SK-N-SH (cell line): ENCODE results near the gene SMPD2. TPM values are rescaled to one million over a fixed set of nuclear protein-coding genes. Genes with fewer than 3 reads are reported as not detected.

Experiments
- CTCF ChIA-PET: fragments of 300-600, 350-600 bp; formaldehyde crosslinking; extraction: SDS; loops from one replicate; lab custom pipeline; 2021; lab: Yijun Ruan, JAX
- POLR2A ChIA-PET: fragments of 350-600 bp; sonication (Branson Sonifier 250); formaldehyde crosslinking; extraction: SDS; loops from one replicate; lab custom pipeline; 2020; ENCODE audit warnings: antibody characterized with exemption, inconsistent platforms; lab: Yijun Ruan, JAX
- DNase-seq: peaks from one replicate; pipeline ENCODE4 v3.0.0; 2012
- H2AFZ ChIP-seq: fragments of 200-600 bp; sonication (generic); 2 replicates; pipeline ENCODE4 v1.8.1; 2016; ENCODE audit warnings: antibody characterized with exemption, mild to moderate bottlenecking, low read depth
- H3F3A ChIP-seq: fragments of 200-600 bp; sonication (generic); replicated peaks from 2 replicates; pipeline ENCODE3; 2016; ENCODE audit warnings: antibody characterized with exemption, mild to moderate bottlenecking; ENCODE audit not compliant: insufficient read depth
- H3K27ac ChIP-seq, 2 experiments: fragments of 200-500 bp in 1 of 2; fragments of 200-600 bp in 1 of 2; sonication (Bioruptor generic) in 1 of 2; sonication (generic), shearing (Covaris generic) in 1 of 2; 2 replicates each; pipeline versions ENCODE4 v1.5.1 to v1.6.1; 2014 to 2016; ENCODE audit warnings: low read depth in 2 of 2, inconsistent platforms in 1 of 2, low read length in 1 of 2, mild to moderate bottlenecking in 1 of 2, mixed read lengths in 1 of 2
- H3K27me3 ChIP-seq: fragments of 200-600 bp; sonication (generic), shearing (Covaris generic); 2 replicates; pipeline ENCODE4 v1.6.1; 2016; ENCODE audit warnings: mixed run types; ENCODE audit not compliant: insufficient read depth
- H3K36me3 ChIP-seq, 2 experiments: fragments of 200-500 bp in 1 of 2; fragments of 200-600 bp in 1 of 2; sonication (Bioruptor generic) in 1 of 2; sonication (generic) in 1 of 2; replicated peaks in 1 of 2; 2 replicates each; pipeline versions ENCODE3 to v1.5.1; 2014 to 2016; ENCODE audit warnings: low read length in 1 of 2, mild to moderate bottlenecking in 1 of 2; ENCODE audit not compliant: insufficient read depth in 2 of 2, control insufficient read depth in 1 of 2
- H3K4me1 ChIP-seq, 2 experiments: fragments of 200-500 bp in 1 of 2; fragments of 200-600 bp in 1 of 2; sonication (Bioruptor generic) in 1 of 2; sonication (generic), shearing (Covaris generic) in 1 of 2; 2 replicates each; pipeline versions ENCODE4 v1.5.1 to v1.6.1; 2014 to 2016; ENCODE audit warnings: low read depth in 1 of 2, low read length in 1 of 2, mixed run types in 1 of 2; ENCODE audit not compliant: insufficient read depth in 2 of 2, control insufficient read depth in 1 of 2
- H3K4me2 ChIP-seq: fragments of 200-600 bp; sonication (generic), shearing (Covaris generic); 2 replicates; pipeline ENCODE4 v1.6.1; 2017; ENCODE audit warnings: mixed run types
- H3K4me3 ChIP-seq, 2 experiments: fragments of 200-500 bp in 1 of 2; fragments of 200-600 bp in 1 of 2; sonication (Bioruptor generic) in 1 of 2; sonication (generic), shearing (Covaris generic) in 1 of 2; 2 replicates each; pipeline versions ENCODE4 v1.5.1 to v1.8.1; 2014 to 2016; ENCODE audit warnings: low read depth in 2 of 2, inconsistent platforms in 1 of 2, low read length in 1 of 2, mild to moderate bottlenecking in 1 of 2, mixed read lengths in 1 of 2, moderate library complexity in 1 of 2
- H3K79me2 ChIP-seq: fragments of 200-600 bp; sonication (generic); 2 replicates; pipeline ENCODE4 v1.8.1; 2017; ENCODE audit warnings: mild to moderate bottlenecking; ENCODE audit not compliant: insufficient read depth
- H3K9ac ChIP-seq: fragments of 200-600 bp; sonication (generic); 2 replicates; pipeline ENCODE4 v1.6.1; 2017; ENCODE audit warnings: mixed run types
- H3K9me2 ChIP-seq: fragments of 200-600 bp; sonication (generic); 2 replicates; pipeline ENCODE4 v1.6.1; 2017; ENCODE audit warnings: mixed run types
- H3K9me3 ChIP-seq: fragments of 200-600 bp; sonication (generic); 2 replicates; pipeline ENCODE4 v1.6.1; 2017; ENCODE audit warnings: mixed run types, mild to moderate bottlenecking, moderate library complexity
- H4K20me1 ChIP-seq: fragments of 200-600 bp; sonication (generic); 2 replicates; pipeline ENCODE4 v1.6.1; 2017; ENCODE audit warnings: mild to moderate bottlenecking, mixed run types; ENCODE audit not compliant: insufficient read depth
- FOXM1 ChIP-seq: IDR thresholded peaks from 2 replicates; pipeline ENCODE4 v1.4.0; 2012; ENCODE audit warnings: low read depth, mild to moderate bottlenecking
- MAX ChIP-seq: IDR thresholded peaks from 2 replicates; pipeline ENCODE4 v1.4.0; 2012; ENCODE audit warnings: low read depth
- PBX3 ChIP-seq: IDR thresholded peaks from 2 replicates; pipeline ENCODE4; 2012
- RCOR1 ChIP-seq: fragments of 150-350 bp; IDR thresholded peaks from 2 replicates; pipeline ENCODE4 v1.6.1; 2017; ENCODE audit warnings: antibody characterized with exemption, low read length
- REST ChIP-seq: IDR thresholded peaks from 2 replicates; pipeline ENCODE4 v1.6.1; 2012; ENCODE audit warnings: mild to moderate bottlenecking, low read depth, low read length, moderate library complexity
- polyA plus RNA-seq, 3 experiments: library from polyadenylated mRNA; depleted of rRNA; stranded (reverse); fragments of >200 nt; gene quantifications; 2 replicates each; pipeline ENCODE4 v1.2.3, GENCODE V29; 2012
- TF ChIP-seq, protein P1 (sequence below): fragments of 150-350 bp; IDR thresholded peaks from 2 replicates; pipeline ENCODE4 v1.6.1; 2017; ENCODE audit warnings: antibody characterized with exemption, low read length, low read depth, borderline replicate concordance

Gene SMPD2
- polyA plus RNA-seq, 1 of the 3 experiments (the other 2 are of a cell fraction) = 9.7 TPM

DNA sequence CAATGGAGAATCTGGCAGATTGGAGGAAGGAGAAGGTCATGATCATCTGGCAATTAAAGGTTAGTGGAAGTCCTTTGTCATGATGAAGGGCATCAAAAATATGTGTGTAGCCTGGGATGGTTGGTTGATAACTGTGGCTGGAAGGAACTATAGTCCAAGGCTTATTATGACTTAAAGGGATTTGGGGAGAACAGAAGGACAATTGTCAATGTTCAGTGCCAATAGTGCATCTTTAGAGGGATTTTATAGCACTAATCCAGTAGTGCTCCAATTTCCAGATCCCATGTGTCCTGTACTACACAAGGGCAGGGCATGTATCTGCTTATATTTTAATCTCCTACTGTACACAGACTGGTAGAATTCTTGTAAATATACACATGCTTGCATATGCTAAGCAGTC lies 47.5 kb downstream of the SMPD2 start:
- ChIA-PET POLR2A (no interaction called here), CTCF (no interaction called here)

More for the DNA sequence above, 47.5 kb downstream of the SMPD2 start:
- H3K4me3 ChIP-seq = no peak overlapping the region
- no peaks in the 10 kb centered on the region for H4K20me1 ChIP-seq
- no peak overlapping the region for H3K9ac ChIP-seq
- no peaks in the 10 kb centered on the region for H3K9me2 ChIP-seq
- H3K4me2 ChIP-seq = no peak overlapping the region
- H3K27me3 ChIP-seq = no peaks in the 10 kb centered on the region
- no peaks in the 10 kb centered on the region for H3K79me2 ChIP-seq
- H2AFZ ChIP-seq = no peak overlapping the region
- no peak for DNase-seq
- no peak overlapping the region for H3K27ac ChIP-seq
- TF ChIP-seq FOXM1 (no peak), MAX (no peak), PBX3 (no peak), RCOR1 (no peak), REST (no peak)
- TF ChIP-seq, protein P1, sequence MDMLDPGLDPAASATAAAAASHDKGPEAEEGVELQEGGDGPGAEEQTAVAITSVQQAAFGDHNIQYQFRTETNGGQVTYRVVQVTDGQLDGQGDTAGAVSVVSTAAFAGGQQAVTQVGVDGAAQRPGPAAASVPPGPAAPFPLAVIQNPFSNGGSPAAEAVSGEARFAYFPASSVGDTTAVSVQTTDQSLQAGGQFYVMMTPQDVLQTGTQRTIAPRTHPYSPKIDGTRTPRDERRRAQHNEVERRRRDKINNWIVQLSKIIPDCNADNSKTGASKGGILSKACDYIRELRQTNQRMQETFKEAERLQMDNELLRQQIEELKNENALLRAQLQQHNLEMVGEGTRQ = no peak
- TF ChIP-seq, all 33 proteins: peak for 0
- H3F3A ChIP-seq = peaks cover 4% of the 10 kb centered on the region
- H3K9me3 ChIP-seq = no peaks in the 10 kb centered on the region
- no peaks in the 10 kb centered on the region; a peak in 1 of 4 replicates for H3K4me1 ChIP-seq
- no peaks in the 10 kb centered on the region for H3K36me3 ChIP-seq
